Urinary bladder (tissue), 4 donors: Measurements from ENCODE around the gene CDK19. TPM values are rescaled to one million over a fixed set of nuclear protein-coding genes. Genes with fewer than 3 reads are reported as not detected.

Source experiments
- DNase-seq: peaks from one replicate; pipeline ENCODE4 v3.0.0-alpha.2; 2015; ENCODE audit errors: extremely low spot score
- H3K27ac ChIP-seq: one replicate; pipeline ENCODE4 v1.5.1; 2013; ENCODE audit warnings: low read depth, mild to moderate bottlenecking, moderate library complexity
- H3K36me3 ChIP-seq: one replicate; pipeline ENCODE4 v1.6.1; 2013; ENCODE audit warnings: mild to moderate bottlenecking, moderate library complexity; ENCODE audit not compliant: insufficient read depth
- H3K4me1 ChIP-seq: one replicate; pipeline ENCODE4 v1.6.1; 2013; ENCODE audit warnings: mild to moderate bottlenecking, moderate library complexity; ENCODE audit not compliant: insufficient read depth
- H3K4me3 ChIP-seq: one replicate; pipeline ENCODE4 v1.5.1; 2013; ENCODE audit warnings: low read depth, low read length
- WGBS: extraction: QIAGEN DNeasy Blood & Tissue Kit; methylation state at CpG from one replicate; pipeline ENCODE4 v1.1.7; 2013; 5-methylcytosine and 5-hydroxymethylcytosine counted together
- polyA plus RNA-seq: library from polyadenylated mRNA; stranded (reverse); fragments of 200-250 nt; gene quantifications from one replicate; pipeline ENCODE4 v1.2.3, GENCODE V29; 2013
- small RNA-seq: library from RNA; depleted of rRNA; stranded (forward); fragments of <200 nt; gene quantifications from one replicate; pipeline ENCODE3, GENCODE V24; 2014
- total RNA-seq: library from RNA; depleted of rRNA; stranded (reverse); fragments of >200 nt; gene quantifications from one replicate; pipeline ENCODE4 v1.2.3, GENCODE V29; 2014
- donor health status: healthy with polysubstance abuse.
- donor health status: healthy.

The CDK19 gene
- total and polyA plus RNA-seq, 2 donors: 14.0 to 32.9 TPM

GRCh38 chr6:110566346-110567125 lies 248.7 kb downstream of the CDK19 start:
- Histone ChIP-seq H3K36me3 (no peaks in the 10 kb centered on the region), H3K4me3 (no peak overlapping the region), H3K4me1 (no peaks in the 10 kb centered on the region), H3K27ac (no peak overlapping the region)
- WGBS: 44% methylated on average over 7 of the region's 7 CpGs
- no peak for DNase-seq

- no peak overlapping the region for H3K4me3 ChIP-seq
- no peak for DNase-seq
- H3K4me1 ChIP-seq: no peaks in the 10 kb centered on the region
- 92% methylated on average over 6 of the region's 6 CpGs for WGBS
- H3K36me3 ChIP-seq: no peaks in the 10 kb centered on the region
- no peak overlapping the region for H3K27ac ChIP-seq
Measured at GRCh38 chr6:110564703-110565421, 250.4 kb downstream of the CDK19 start.

GRCh38 chr6:110563711-110564110 lies 251.6 kb downstream of the CDK19 start:
- H3K27ac ChIP-seq: no peak overlapping the region

GRCh38 chr6:110562316-110562915 lies 252.9 kb downstream of the CDK19 start:
- H3K4me3 ChIP-seq: no peak overlapping the region
- no peaks in the 10 kb centered on the region for H3K36me3 ChIP-seq
- no peak overlapping the region for H3K27ac ChIP-seq
- no peaks in the 10 kb centered on the region for H3K4me1 ChIP-seq
- no peak for DNase-seq
- 96% methylated on average over 6 of the region's 6 CpGs for WGBS

More at GRCh38 chr6:110563711-110564110, 251.6 kb downstream of the CDK19 start:
- no peak overlapping the region for H3K4me3 ChIP-seq
- 82% methylated on average over 2 of the region's 2 CpGs for WGBS
- H3K36me3 ChIP-seq: no peaks in the 10 kb centered on the region
- DNase-seq: no peak
- H3K4me1 ChIP-seq: no peaks in the 10 kb centered on the region

- H3K27ac ChIP-seq: no peak overlapping the region
- DNase-seq: no peak
- H3K4me3 ChIP-seq: no peak overlapping the region
- H3K36me3 ChIP-seq: no peaks in the 10 kb centered on the region
- no peaks in the 10 kb centered on the region for H3K4me1 ChIP-seq
Measured at GRCh38 chr6:110561696-110562095, 253.6 kb downstream of the CDK19 start.

GRCh38 chr6:110561008-110561396 lies 254.3 kb downstream of the CDK19 start:
- H3K4me3 ChIP-seq: no peak overlapping the region

GRCh38 chr6:110560239-110561007 lies 254.8 kb downstream of the CDK19 start:
- no peaks in the 10 kb centered on the region for H3K4me1 ChIP-seq
- H3K4me3 ChIP-seq: no peak overlapping the region
- no peak for DNase-seq
- 63% methylated on average over 6 of the region's 6 CpGs for WGBS
- no peak overlapping the region for H3K27ac ChIP-seq
- H3K36me3 ChIP-seq: no peaks in the 10 kb centered on the region

More at GRCh38 chr6:110561008-110561396, 254.3 kb downstream of the CDK19 start:
- DNase-seq: no peak
- no peaks in the 10 kb centered on the region for H3K36me3 ChIP-seq
- no peaks in the 10 kb centered on the region for H3K4me1 ChIP-seq
- 91% methylated on average over 5 of the region's 5 CpGs for WGBS
- no peak overlapping the region for H3K27ac ChIP-seq

Small RNA genes lying within 50 kb of the gene (small RNA-seq; reads per million reads assigned to genes)
- gene RNU6-1115P (not detected), gene RNU6-957P (not detected), gene SNORA40C (not detected)

Other genes starting within 250 kb of the CDK19 start
- 92.8 TPM for gene AMD1, start 59.3 kb upstream of the CDK19 start, total RNA-seq
- gene AMD1, start 59.3 kb upstream of the CDK19 start, polyA plus RNA-seq: 37.0 TPM
- 33.2 TPM for gene GTF3C6, start 143.2 kb upstream of the CDK19 start, total RNA-seq
- gene GTF3C6, start 143.2 kb upstream of the CDK19 start, polyA plus RNA-seq: 45.3 TPM
- gene RPF2, start 166.6 kb upstream of the CDK19 start, total RNA-seq: 25.4 TPM
- gene RPF2, start 166.6 kb upstream of the CDK19 start, polyA plus RNA-seq: 17.9 TPM